ENCODE measurements around the gene RBPMS2. TPM values are rescaled to one million over a fixed set of nuclear protein-coding genes. Genes with fewer than 3 reads are reported as not detected.

Gene RBPMS2
- total and polyA plus RNA-seq, 2 donors (not counting 1 experiment from before 2014, with no cell fraction given), result 0.47 to 0.63 TPM

- Mint-ChIP-seq H3K9me3 (ENCODE audit: insufficient read depth) (no peaks in the 10 kb centered on the region), H3K4me1 (no peaks in the 10 kb centered on the region), H3K4me3 (no peak overlapping the region), H3K27ac (no peak overlapping the region), H3K27me3 (no peaks in the 10 kb centered on the region)
- no peak overlapping the region for H3K27ac ChIP-seq (ENCODE audit: low read length in 2 of 2)
- no peaks in the 10 kb centered on the region for H3K79me2 ChIP-seq (ENCODE audit: control insufficient read depth, insufficient read depth, low read length)
- H3K27me3 ChIP-seq (replicated peaks in 1 of 4; ENCODE audit: control extremely low read depth in 1 of 4, control insufficient read depth in 3 of 4, insufficient read depth in 4 of 4, low read length in 3 of 4), result no peaks in the 10 kb centered on the region
- intact Hi-C loops (cut with micrococcal nuclease), result no loop called here
- no CpG with 5 or more reads among the region's 2 CpGs for WGBS (ENCODE audit: insufficient coverage)
- H3K4me1 ChIP-seq (ENCODE audit: control insufficient read depth in 2 of 2, insufficient read depth in 2 of 2, low read length in 2 of 2), result no peaks in the 10 kb centered on the region
- H3K9me3 ChIP-seq (ENCODE audit: control extremely low read depth in 1 of 3, control insufficient read depth in 2 of 3, insufficient read depth in 1 of 3, low read length in 2 of 3), result no peaks in the 10 kb centered on the region
- H3K4me3 ChIP-seq (ENCODE audit: control extremely low read depth in 1 of 5, extremely low read depth in 1 of 5, insufficient read depth in 1 of 5, low read depth in 2 of 5, low read length in 4 of 5), result no peak overlapping the region
- CTCF ChIA-PET, result interaction anchor here (1.7 to 4.1 kb wide), 2 partner anchors 16 to 26 kb away, joined by 11 to 19 read pairs; no protein-coding TSS in a partner anchor
- ATAC-seq (ENCODE audit: low read depth) (no peak), DNase-seq (no peak)
- TF ChIP-seq EZH2 (IDR thresholded peaks at IDR 0.05; ENCODE audit: borderline replicate concordance, insufficient read depth, low read depth, low read length, poor library complexity, severe bottlenecking) (no peak), CTCF (IDR thresholded peaks at IDR 0.05) (no peak)
- H3K36me3 ChIP-seq (replicated peaks in 1 of 2; ENCODE audit: control extremely low read depth in 1 of 2, control insufficient read depth in 1 of 2, extremely low read depth in 1 of 2, insufficient read depth in 2 of 2, low read length in 1 of 2), result no peaks in the 10 kb centered on the region
- no peaks in the 10 kb centered on the region for H4K20me1 ChIP-seq (ENCODE audit: control insufficient read depth, insufficient read depth, low read length, poor library complexity, severe bottlenecking)
- H2AFZ ChIP-seq (ENCODE audit: insufficient read depth, low read depth, low read length, poor library complexity, severe bottlenecking), result no peak overlapping the region
- POLR2A ChIA-PET, result no interaction called here
- H3K9ac ChIP-seq (ENCODE audit: low read length), result no peak overlapping the region
- no peak overlapping the region for H3K4me2 ChIP-seq (replicated peaks; ENCODE audit: low read depth, low read length, poor library complexity, severe bottlenecking)
Measured at GRCh38 chr15:64712353-64712752, 63.0 kb downstream of the RBPMS2 start.

DNA sequence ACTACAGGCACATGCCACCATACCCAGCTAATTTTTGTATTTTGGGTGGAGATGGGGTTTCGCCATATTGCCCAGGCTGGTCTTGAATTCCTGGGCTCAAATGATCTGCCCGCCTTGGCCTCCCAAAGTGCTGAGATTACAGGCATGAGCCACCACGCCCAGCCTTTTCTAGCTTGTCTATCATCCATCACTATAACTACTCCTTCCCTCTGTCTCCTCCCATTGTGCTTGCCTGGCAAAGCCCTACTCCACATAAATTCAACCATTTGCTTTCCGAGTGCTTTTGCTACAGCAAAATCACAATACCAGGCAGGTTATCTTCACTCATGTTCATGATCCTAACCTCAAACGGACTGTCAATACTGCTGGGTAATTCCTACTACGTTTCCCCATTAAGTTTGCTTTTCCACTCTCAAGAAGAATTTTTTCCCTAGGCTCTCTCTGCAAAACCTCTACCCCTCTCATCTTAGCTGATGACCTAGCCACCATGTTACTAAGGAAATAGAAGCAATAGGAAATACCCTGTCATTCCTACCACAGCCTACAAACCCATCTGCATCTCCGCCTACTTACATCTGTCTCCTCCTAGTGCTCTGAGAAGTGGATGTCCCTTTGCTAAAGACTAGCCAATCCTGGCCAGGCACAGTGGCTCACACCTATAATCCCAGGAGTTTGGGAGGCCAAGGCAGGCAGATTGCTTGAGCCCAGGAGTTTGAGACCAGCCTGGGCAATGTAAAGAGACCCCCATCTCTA lies 64.5 kb downstream of the RBPMS2 start:
- Histone ChIP-seq H3K27ac (ENCODE audit: low read length in 2 of 2) (no peak overlapping the region), H3K4me3 (ENCODE audit: control extremely low read depth in 1 of 5, extremely low read depth in 1 of 5, insufficient read depth in 1 of 5, low read depth in 2 of 5, low read length in 4 of 5) (no peak overlapping the region), H3K27me3 (replicated peaks in 1 of 4; ENCODE audit: control extremely low read depth in 1 of 4, control insufficient read depth in 3 of 4, insufficient read depth in 4 of 4, low read length in 3 of 4) (no peaks in the 10 kb centered on the region), H4K20me1 (ENCODE audit: control insufficient read depth, insufficient read depth, low read length, poor library complexity, severe bottlenecking) (no peaks in the 10 kb centered on the region), H3K9ac (ENCODE audit: low read length) (no peak overlapping the region), H3K4me2 (replicated peaks; ENCODE audit: low read depth, low read length, poor library complexity, severe bottlenecking) (no peak overlapping the region), H3K9me3 (ENCODE audit: control extremely low read depth in 1 of 3, control insufficient read depth in 2 of 3, insufficient read depth in 1 of 3, low read length in 2 of 3) (no peaks in the 10 kb centered on the region), H3K36me3 (replicated peaks in 1 of 2; ENCODE audit: control extremely low read depth in 1 of 2, control insufficient read depth in 1 of 2, extremely low read depth in 1 of 2, insufficient read depth in 2 of 2, low read length in 1 of 2) (no peaks in the 10 kb centered on the region), H3K79me2 (ENCODE audit: control insufficient read depth, insufficient read depth, low read length) (no peaks in the 10 kb centered on the region), H2AFZ (ENCODE audit: insufficient read depth, low read depth, low read length, poor library complexity, severe bottlenecking) (no peak overlapping the region), H3K4me1 (ENCODE audit: control insufficient read depth in 2 of 2, insufficient read depth in 2 of 2, low read length in 2 of 2) (no peaks in the 10 kb centered on the region)
- Mint-ChIP-seq H3K27ac (no peak overlapping the region), H3K4me1 (no peaks in the 10 kb centered on the region), H3K27me3 (no peaks in the 10 kb centered on the region), H3K9me3 (ENCODE audit: insufficient read depth) (no peaks in the 10 kb centered on the region), H3K4me3 (no peak overlapping the region)
- ChIA-PET CTCF (interaction anchor here (0.7 to 4.1 kb wide), 3 partner anchors 17 to 24 kb away, joined by 4 to 19 read pairs (median 5); no protein-coding TSS in a partner anchor), POLR2A (interaction anchor here (0.6 to 0.7 kb wide), 3 partner anchors 73 to 249 kb away, joined by 4 read pairs; no protein-coding TSS in a partner anchor)
- WGBS (ENCODE audit: insufficient coverage), result over 99% methylated on average over 7 of the region's 7 CpGs
- TF ChIP-seq EZH2 (IDR thresholded peaks at IDR 0.05; ENCODE audit: borderline replicate concordance, insufficient read depth, low read depth, low read length, poor library complexity, severe bottlenecking) (no peak), CTCF (IDR thresholded peaks at IDR 0.05) (no peak)
- no peak for DNase-seq
- no peak for ATAC-seq (ENCODE audit: low read depth)
- intact Hi-C loops (cut with micrococcal nuclease), result no loop called here

Measured in B cell (primary cell).